ENCODE measurements around the gene GAP43.

GRCh38 chr3:115666081-115666480 lies 42.8 kb downstream of the GAP43 start:
- TF ChIP-seq POLR2A (IDR thresholded peaks at IDR 0.05) (no peak), CTCF (IDR thresholded peaks at IDR 0.05) (no peak)

All from thyroid gland (tissue), 4 donors.